HG02981 (cell line): ENCODE measurements around the gene SLC27A2.
"Not testable (repeated sequence)": the region's sequence is repeated elsewhere in the genome, so short reads cannot be mapped to it uniquely, and the experiment has no call there.

Experiments
- ATAC-seq: cut with Tn5 transposase; IDR thresholded peaks from one replicate; pipeline ENCODE4 v1.9.1; 2021; ENCODE audit warnings: mild to moderate bottlenecking, moderate library complexity; ENCODE audit not compliant: unreplicated experiment

SLC27A2 gene

DNA sequence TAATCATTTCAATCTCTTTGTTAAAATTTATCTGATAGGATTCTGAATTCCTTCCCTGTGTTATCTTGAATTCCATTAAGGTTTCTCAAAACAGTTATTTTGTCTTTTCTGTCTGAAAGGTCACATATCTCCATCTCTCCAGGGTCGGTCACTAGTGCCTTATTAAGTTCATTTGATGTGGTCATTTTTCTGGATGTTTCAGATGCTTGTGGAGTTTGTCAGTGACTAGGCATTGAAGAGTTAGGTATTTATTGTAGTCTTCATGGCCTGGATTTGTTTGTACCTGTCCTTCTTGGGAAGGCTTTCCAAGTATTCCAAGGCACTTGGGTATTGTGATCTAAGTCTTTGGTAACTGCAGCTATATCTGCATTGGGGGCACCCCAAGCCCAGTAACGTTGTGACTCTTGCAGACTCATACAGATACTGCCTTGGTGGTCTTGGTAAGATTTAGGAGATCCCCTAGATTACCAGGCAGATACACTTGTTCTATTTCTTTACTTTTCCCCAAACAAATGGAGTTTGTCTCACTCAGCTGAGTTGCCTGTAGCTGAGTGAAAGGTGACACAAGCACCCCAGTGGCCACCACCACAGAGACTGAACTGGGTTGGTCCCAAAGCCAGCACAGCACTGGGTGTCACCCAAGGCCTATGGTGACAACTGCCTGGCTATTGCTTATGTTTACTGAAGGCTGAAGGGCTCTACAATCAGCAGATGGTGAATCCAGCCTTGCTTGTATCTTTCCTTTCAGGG lies 18.9 kb upstream of the SLC27A2 start:
- ATAC-seq, result no peak

GRCh38 chr15:50163719-50164410 lies 18.1 kb upstream of the SLC27A2 start:
- no peak for ATAC-seq

DNA sequence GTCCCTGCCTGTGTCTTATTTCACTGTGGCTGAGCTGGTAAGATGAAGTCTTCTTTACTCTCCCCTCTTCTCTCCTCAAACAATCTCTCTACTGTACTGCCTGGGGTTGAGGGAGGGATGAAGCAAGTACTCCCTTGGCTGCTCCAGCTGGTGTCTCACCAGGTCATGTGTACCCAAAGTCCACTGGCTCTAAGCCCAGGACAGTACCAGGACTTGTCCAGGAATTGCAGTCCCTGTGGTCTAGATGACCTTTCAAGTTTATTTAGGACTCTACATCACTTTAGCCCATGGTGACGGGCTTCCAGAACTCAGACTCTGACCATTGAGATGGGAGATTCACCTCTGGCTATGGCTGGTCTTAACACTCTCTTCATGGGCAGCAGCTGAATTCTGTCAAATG lies 17.5 kb upstream of the SLC27A2 start:
- no peak for ATAC-seq

DNA sequence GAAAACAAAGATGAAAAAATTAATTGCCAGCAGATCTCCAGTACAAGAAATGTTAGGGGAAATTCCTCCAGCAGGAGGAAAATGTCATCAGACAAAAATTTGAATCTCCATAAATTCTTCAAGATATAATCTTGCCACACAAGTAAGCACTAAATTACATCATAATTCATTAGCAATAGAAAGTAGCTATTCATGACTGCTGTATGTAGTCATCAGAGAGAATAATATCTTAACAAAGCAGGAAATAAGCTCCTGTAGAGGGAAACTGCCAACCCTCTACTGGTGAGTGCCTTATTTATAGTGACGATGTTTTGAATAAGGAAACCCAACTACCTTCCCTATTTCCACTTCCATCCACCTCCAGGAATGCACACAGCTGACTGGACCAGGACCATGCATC lies 15.8 kb upstream of the SLC27A2 start:
- no peak for ATAC-seq

GRCh38 chr15:50167110-50167509 lies 14.9 kb upstream of the SLC27A2 start:
- no peak for ATAC-seq

- ATAC-seq, result no peak
Observed at GRCh38 chr15:50168379-50168778, 13.6 kb upstream of the SLC27A2 start.

- ATAC-seq, result no peak
Observed at GRCh38 chr15:50168783-50169411, 13.1 kb upstream of the SLC27A2 start.

GRCh38 chr15:50172360-50172895 lies 9.6 kb upstream of the SLC27A2 start:
- ATAC-seq, result not testable (repeated sequence)

GRCh38 chr15:50176869-50177268 lies 5.1 kb upstream of the SLC27A2 start:
- ATAC-seq, result no peak

- ATAC-seq, result no peak
Observed at GRCh38 chr15:50180091-50180490, 1.9 kb upstream of the SLC27A2 start.

DNA sequence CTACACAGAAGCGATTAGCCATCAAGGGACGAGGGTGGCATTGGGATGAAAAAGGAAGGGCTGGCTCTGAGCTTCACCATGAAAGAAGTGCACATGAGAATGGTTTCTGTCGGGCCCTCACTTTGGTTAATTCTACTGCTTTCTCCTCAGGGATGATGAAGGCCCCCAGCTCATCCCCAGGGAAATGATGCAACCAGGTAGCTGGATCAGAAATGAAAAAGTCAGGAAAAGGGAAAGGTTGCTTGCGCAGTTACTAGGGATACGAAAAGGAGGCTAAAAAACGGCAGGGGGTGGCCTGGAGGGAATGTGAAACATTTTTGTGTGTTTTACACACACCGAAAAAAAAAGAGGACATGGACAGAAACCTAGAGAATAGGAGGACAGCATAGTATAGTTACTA lies 1.4 kb upstream of the SLC27A2 start:
- no peak for ATAC-seq

DNA sequence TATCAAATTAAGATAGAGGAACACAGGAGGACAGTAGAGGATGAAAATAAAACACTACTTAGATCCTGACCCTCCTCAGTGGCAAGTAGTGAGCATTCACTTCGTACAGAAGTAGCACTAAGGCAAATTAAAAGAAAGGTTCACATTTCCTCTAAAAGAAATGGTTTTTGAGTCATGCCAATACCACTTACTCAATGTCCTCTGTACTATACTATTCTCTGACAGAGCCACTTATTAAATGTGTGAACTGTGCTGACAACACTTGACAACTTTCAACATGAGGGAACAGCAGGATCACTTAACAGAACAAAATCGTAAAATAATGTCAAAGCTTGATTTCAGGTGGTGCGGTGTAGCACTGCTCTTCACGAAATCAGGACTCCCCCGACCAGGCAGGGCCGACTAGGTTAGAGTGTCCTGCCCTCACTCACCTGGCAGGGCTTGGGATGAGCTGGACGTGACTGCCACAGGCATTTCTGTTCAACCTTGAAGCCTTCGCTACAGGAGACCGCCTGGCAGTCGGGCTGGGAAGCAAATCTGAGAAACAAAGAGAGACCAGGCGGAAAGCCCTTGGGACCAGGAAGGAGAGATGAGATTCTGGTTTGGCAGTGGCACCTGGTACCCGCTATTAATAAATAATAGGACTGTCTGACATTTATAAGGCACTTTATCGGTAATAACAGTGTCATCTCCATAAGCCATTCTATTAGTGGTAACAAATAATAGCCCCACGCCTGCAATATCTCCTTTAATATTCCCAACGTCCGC lies 611 bp upstream of the SLC27A2 start:
- no peak for ATAC-seq

GRCh38 chr15:50182219-50183013 lies 420 bp downstream of the SLC27A2 start:
- ATAC-seq, result peak; percentile 54

DNA sequence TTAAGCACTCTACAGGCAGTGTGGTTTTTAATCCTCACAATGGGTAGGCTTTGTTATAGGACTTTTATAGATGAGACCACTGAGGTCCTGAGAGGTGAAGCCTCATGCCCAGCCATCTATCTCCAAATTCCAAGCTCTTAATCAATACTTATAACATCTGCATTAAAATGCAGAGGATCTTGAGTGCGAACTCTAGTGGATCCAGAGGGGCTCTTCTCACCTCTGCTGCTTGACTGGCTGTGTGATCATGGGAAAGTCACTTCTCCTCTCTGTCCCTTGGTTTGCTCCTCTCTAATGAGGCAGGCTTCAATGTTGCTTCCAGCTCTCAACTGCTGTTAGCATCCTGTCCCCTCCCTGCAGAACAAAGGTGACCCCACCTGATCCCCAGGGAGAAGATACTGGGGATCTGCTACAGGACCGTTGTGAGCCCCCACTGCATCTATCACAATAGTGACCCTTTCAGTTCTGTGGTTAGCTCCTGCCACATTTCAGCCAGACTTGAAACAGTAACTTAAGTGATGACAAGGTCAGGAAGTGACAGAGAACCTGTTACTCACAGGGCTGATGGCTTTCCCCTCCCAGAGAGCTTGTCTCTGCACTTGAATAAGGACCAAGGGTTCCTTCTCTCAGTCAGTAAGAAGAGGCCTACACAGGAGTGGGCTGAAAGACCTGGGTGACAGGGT lies 1.3 kb downstream of the SLC27A2 start:
- peak; percentile 45 for ATAC-seq

DNA sequence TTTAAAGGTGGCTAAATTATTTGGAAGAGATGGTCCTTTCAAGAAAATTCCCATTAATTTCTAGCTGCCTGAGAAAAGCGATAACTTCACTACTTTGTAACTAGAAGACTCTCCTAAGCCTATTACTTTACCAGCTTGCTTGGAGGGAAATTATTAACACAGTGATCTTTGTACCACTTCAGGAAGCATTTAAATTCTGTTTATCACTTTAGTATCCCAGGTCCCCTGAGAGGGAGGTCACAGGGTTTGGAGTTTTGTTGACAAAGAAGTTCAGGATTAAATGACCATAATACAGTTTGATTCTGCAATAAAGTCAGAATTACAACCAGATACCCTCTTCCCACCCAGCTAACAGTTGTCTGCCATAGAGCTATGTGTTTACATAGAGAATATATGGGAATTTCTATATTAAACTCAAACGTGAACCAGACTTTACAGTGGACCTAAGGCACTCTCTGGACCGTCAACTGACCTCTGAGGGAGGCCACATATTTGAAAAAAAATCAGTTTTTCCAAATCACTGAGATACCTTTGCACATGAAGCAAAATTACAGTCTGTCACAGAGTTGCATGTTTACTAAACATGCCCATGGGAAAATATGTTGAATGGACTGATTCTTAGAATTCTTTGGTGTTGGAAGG lies 3.0 kb downstream of the SLC27A2 start:
- ATAC-seq, result no peak

GRCh38 chr15:50186090-50186489 lies 4.1 kb downstream of the SLC27A2 start:
- no peak for ATAC-seq

DNA sequence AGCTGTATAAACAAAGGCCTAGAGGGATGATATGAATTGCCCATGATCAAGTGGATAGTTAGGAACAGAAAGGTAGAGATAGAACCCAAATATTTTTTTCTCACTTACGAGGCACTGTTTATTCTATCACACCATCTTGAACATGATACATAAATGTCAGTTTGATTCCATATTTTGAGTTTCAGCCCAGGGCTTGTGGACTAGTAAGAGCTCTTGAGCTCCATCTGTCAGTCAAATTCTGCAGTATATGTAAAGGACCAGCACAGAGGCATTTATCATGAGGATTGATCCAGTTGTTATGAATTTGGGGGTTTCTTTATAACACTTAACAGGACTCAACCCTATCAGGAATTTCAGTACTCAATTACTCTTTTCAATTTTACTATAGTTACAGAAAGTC lies 4.8 kb downstream of the SLC27A2 start:
- ATAC-seq, result no peak

DNA sequence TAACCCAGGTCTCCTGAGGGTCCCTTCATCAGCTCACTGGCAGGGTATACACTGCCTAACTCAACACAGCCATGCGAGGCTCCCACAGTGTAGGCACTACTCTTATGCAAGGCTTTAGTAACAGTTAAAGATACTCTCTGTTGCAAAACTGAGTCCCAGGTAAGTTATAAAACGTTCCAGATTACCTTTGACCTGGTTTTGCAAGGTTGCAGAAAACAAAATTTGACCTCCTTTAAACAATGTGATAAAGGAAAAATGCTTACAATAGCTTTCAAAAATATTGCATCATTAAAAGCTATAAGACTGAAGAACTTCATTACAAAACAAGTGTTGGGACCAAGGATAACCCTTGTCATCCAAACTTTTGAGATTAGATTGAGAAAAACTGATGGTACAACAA lies 5.5 kb downstream of the SLC27A2 start:
- ATAC-seq, result no peak

- no peak for ATAC-seq
Observed at GRCh38 chr15:50187997-50188396, 6.0 kb downstream of the SLC27A2 start.
